Head of caudate nucleus (tissue), 42 donors: Measurements from ENCODE around the gene PCED1B.

ENCODE experiments used
- DNase-seq, 42 donors: peaks; one replicate each; pipeline versions ENCODE4 v3.0.0 to v3.0.0-alpha.2; 2020 to 2021; ENCODE audit warnings: mixed read lengths in 7 of 42
- intact Hi-C: fragments of 100-400 bp; cut with DNase I; formaldehyde crosslinking; loops from one replicate; pipeline ENCODE4 v1.15.0; 2022

PCED1B gene

GRCh38 chr12:47084172-47084571, 4.8 kb downstream of the PCED1B start:
- intact Hi-C loops: no loop called here
- DNase-seq: no peak

- no peak for DNase-seq
- intact Hi-C loops: no loop called here
These were observed 6.4 kb downstream of the PCED1B start for GRCh38 chr12:47085815-47086252.

GRCh38 chr12:47087088-47087688, 7.8 kb downstream of the PCED1B start:
- no peak for DNase-seq
- intact Hi-C loops: no loop called here

GRCh38 chr12:47088021-47088944, 8.9 kb downstream of the PCED1B start:
- no peak for DNase-seq
- intact Hi-C loops: no loop called here

- no peak for DNase-seq
- intact Hi-C loops: no loop called here
These were observed 11.6 kb downstream of the PCED1B start for GRCh38 chr12:47091009-47091408.

DNA sequence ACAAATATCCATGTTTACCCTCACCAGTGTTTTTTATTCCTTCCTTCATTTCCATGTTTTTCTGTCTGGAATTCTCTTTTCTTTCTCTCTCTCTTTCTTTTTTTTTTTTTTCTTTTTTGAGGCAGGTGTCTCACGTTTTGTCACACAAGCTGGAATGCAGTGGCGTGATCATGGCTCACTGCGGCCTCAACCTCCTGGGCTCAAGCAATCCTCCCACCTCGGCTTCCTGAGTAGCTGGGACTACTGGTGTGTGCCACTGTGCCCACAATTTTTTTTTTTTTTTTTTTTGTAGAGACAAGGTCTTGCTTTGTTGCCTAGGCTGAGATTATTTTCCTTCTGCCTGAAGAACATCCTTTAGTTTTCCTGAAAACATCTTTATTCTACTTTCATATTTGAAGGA, 15.4 kb downstream of the PCED1B start:
- no peak for DNase-seq
- intact Hi-C loops: no loop called here

DNA sequence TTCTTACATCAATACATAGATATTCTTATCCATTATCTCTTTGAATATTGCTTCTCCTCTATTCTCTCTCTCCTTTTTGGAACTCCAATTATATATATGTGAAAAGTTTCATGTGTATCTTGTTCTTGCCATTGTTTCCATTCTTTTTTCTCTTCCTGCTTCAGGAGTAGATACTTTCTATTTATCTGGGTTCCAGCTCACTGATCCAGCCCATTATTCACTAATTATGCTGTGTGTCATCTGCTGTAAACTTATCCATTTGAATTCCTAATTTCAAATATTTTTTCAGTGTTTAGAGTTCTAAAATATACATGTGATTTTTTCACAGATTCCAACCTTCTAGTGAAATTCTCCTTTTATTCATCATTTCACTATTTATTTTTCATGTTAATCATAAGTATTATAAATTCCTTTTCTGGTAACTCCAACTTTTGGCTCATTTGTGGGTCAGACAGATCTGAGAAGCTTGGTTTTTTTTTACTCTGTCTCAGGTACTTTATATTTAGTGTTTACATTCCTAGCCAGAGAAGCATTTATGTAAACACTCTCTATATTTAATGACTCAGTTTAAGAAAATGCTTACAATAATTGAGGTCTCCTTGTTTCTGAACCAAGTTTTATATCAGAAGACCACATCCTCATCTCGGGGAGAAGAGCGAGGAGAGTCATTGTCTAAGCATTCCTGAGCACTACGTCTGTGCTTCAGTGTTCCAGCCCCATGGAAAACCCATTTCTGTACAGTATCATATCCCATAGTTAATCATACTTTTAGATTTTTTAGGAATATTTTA, 16.2 kb downstream of the PCED1B start:
- DNase-seq: no peak
- intact Hi-C loops: no loop called here

GRCh38 chr12:47097276-47097896, 18.0 kb downstream of the PCED1B start:
- no peak for DNase-seq
- intact Hi-C loops: no loop called here

DNA sequence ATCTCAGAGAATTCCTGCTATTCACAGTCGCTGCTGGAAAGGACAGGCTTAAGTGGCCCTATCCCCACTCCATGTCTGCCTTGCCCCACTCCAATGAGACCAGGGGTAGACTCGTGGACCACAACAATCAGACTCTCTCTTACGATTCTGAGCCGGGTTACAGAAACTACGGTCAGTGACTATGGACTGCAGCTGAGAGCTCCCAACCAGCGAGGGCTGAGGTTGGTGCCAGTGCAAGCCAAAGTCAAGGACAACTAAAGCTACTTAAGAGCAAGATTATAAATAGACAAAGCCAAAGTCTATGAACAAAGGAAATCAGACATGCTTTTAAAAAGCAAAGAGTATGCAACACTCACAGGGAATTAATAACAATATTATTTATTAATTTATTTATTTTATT, 18.7 kb downstream of the PCED1B start:
- DNase-seq: no peak
- intact Hi-C loops: no loop called here

DNA sequence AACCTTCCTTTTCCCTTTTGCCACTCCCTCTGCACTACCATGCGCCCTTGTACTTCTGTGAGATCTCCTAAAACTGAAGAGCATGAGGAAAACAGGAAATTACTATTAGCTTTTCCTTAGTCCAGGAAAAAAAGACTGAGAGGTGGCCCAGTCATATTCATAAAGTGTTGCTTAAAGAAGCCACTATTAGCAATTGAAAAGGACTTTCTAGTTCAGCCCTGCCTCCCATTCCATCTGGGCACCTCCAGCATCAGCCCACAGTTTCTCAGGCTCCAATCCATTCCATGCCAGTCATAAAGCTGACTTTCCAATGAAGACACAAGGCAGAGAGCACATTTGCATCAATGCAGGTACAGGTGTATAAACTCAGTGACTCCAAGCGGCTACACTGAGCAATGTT, 20.2 kb downstream of the PCED1B start:
- intact Hi-C loops: no loop called here
- DNase-seq: no peak

DNA sequence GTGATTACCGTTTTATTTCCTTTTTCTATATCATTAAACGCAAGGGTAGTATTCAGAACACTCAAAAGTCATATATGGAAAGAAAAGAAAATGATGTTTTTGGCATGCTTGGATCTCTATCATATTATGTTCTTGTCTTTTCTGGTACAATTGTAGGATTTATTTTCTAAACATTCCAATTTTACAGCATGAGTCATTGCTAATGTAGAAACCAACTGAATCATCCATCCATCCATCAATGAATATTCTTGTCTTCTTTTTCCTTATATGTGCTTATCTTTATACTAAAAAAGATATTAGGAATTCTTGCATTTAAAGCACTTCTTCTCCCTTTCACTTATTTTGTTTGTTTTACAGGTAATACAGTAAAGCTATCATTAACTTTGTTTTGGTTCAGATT, 20.7 kb downstream of the PCED1B start:
- intact Hi-C loops: no loop called here
- no peak for DNase-seq

GRCh38 chr12:47102406-47102805, 23.0 kb downstream of the PCED1B start:
- DNase-seq: no peak
- intact Hi-C loops: no loop called here

DNA sequence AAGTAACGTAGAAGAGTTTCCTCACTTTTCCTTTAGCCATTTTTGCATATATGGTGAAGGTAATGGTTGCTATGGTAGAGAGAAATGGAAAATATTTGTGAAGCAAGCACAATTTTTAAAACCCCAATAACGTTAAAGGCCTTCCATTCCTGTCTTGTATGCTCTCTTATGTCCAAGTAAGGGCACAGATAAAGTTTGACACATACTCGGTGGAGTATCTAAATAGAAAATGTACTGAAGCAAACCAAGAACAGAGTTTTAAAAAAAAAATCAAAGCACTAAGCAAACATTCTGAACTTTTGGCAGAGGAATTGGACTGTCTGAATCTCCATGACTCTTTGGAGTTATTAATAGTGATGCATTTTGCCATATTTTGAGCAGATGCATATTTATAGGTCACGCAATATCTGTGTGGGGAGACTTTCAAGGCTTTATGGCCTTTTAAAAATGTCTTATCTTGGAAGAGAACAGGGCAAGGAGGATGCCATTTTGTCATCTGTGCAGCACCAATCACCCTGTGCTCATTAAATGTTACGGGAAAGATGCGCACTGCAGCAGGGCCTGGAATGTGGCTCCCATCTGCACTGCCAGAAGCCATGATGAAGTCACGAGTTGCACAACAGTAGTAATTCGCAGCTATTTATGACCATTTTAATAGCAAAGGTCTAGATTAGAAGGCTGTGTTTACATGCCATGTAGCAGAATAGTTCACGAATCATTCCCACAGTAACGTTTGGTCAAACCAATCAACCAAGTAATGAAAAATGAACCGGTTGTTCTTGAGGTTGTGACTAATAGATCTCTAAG, 23.6 kb downstream of the PCED1B start:
- no peak for DNase-seq
- intact Hi-C loops: no loop called here

DNA sequence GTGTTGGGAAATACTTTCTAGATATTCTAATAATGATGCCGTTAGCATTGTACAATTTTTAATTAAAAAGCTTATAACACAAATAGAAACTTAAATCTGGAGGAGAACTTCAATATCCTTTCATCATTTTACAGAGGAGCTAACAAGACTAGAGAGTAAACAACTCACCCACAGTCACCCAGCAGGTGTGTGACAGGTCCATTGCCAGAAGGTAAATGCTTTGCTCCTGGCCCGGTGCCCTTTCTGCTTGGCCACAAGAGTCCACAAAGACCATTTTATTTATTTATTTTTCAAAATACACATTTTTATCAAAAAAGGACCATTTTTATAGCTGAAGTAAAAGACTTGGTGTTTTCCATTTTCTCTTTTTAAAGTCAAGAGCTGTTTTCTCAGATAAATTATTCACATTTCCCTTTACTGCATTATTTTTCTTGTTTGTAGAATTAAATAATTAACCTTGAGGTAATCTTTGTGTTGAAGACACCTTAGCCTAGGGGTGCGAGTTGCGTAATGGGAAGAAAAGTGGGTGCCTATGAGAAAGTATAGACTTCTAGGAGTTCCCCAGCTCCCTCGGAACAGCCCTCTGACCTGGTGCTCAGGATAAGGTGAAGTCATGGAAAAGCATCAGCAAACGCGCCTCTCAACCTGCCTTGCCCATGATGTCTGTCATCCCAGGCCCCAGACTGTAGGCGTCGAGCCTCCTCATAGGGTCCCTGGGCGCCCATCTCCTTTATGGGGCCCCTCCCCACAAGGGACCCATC, 26.7 kb downstream of the PCED1B start:
- intact Hi-C loops: no loop called here
- DNase-seq: no peak

- intact Hi-C loops: no loop called here
These were observed 28.0 kb downstream of the PCED1B start for GRCh38 chr12:47107446-47107845.

DNA sequence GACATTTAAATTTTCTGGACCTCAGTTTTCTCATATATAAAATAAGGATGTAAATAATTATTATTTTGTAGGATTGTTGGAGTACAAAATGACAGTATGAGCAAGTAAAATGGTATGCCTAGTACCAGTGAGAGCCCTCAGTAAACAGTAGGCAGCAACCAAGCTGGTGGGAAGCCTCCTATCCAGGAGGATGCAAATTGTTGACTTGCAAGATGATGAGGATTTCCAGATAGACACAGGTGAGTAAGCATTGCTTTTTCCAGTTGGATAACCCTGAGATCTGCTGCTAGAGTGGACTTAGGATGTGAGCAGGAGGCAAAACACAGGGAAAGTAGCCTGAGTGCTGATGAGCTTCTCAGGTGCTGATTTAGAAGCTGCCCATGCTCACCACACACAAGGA, 28.5 kb downstream of the PCED1B start:
- intact Hi-C loops: no loop called here
- no peak for DNase-seq

More at GRCh38 chr12:47107446-47107845, 28.0 kb downstream of the PCED1B start:
- DNase-seq: no peak

- DNase-seq: no peak
- intact Hi-C loops: no loop called here
These were observed 30.7 kb downstream of the PCED1B start for GRCh38 chr12:47110011-47110541.
